Astrocyte (in vitro differentiated cells and primary cell): Measurements from ENCODE around the gene ANO2.

Source experiments
- CTCF ChIP-seq: IDR thresholded peaks from 2 replicates; pipeline ENCODE4 v1.5.1; 2011; ENCODE audit warnings: low read depth, mild to moderate bottlenecking, inconsistent platforms, low read length, moderate library complexity; ENCODE audit not compliant: insufficient read depth
- EZH2 ChIP-seq: IDR thresholded peaks from 2 replicates; pipeline ENCODE4 v1.6.1; 2012; ENCODE audit warnings: mild to moderate bottlenecking, low read length, inconsistent platforms; ENCODE audit not compliant: insufficient read depth

- TF ChIP-seq CTCF (no peak), EZH2 (no peak)
These were observed 323.7 kb downstream of the ANO2 start for GRCh38 chr12:5621329-5621728.
